ENCODE measurements around the gene SPPL2A.

SPPL2A gene

GRCh38 chr15:50686469-50687301 lies 78.8 kb downstream of the SPPL2A start, which contains the start of gene TRPM7 (continued):
- TF ChIP-seq SP2 (tag by site-specific recombination; IDR thresholded peaks at IDR 0.05) = peak; percentile 57; the same call in 1 of the 2 replicates
- no peak for TF ChIP-seq IKZF3 (tag by site-specific recombination; IDR thresholded peaks at IDR 0.05)
- peak; percentile 73; the same call in 1 of the 2 replicates for TF ChIP-seq PBX3 (CRISPR knock-in tag; IDR thresholded peaks at IDR 0.05)
- TF ChIP-seq ZNF214 (tag by site-specific recombination; IDR thresholded peaks at IDR 0.05; ENCODE audit: borderline replicate concordance) = no peak
- TF ChIP-seq ZNF549 (tag by site-specific recombination; IDR thresholded peaks at IDR 0.05) = no peak; the same call in 1 of the 2 replicates
- TF ChIP-seq HIC1 (tag by site-specific recombination; IDR thresholded peaks at IDR 0.05) = no peak
- no peak for TF ChIP-seq KLF17 (tag by site-specific recombination; IDR thresholded peaks at IDR 0.05)
- no peak for TF ChIP-seq ZNF548 (tag by site-specific recombination; IDR thresholded peaks at IDR 0.05)
- no peak for TF ChIP-seq ZNF211 (tag by site-specific recombination; IDR thresholded peaks at IDR 0.05; ENCODE audit: low read depth)
- TF ChIP-seq BCL6B (tag by site-specific recombination; IDR thresholded peaks at IDR 0.05) = no peak
- TF ChIP-seq ZNF776 (tag by site-specific recombination; IDR thresholded peaks at IDR 0.05; ENCODE audit: borderline replicate concordance) = no peak
- peak; percentile 10; the same call in 1 of the 2 replicates for TF ChIP-seq ZEB2 (tag by site-specific recombination; IDR thresholded peaks at IDR 0.05)
- no peak for TF ChIP-seq ZNF138 (tag by site-specific recombination; IDR thresholded peaks at IDR 0.05; ENCODE audit: borderline replicate concordance)
- peak; percentile 62 for TF ChIP-seq ZSCAN30 (tag by site-specific recombination; IDR thresholded peaks at IDR 0.05)
- TF ChIP-seq KLF8 (tag by site-specific recombination; IDR thresholded peaks at IDR 0.05) = peak; percentile 44; the same call in 1 of the 2 replicates
- TF ChIP-seq ZNF146 (tag by site-specific recombination; IDR thresholded peaks at IDR 0.05) = no peak
- TF ChIP-seq ZNF19 (tag by site-specific recombination; IDR thresholded peaks at IDR 0.05; ENCODE audit: low read depth) = no peak
- peak; percentile 52 for TF ChIP-seq PATZ1 (tag by site-specific recombination; IDR thresholded peaks at IDR 0.05)
- 0 out of 2 replicates have a peak, but pooled peaks have one; percentile 28 for TF ChIP-seq ZBTB11 (tag by site-specific recombination; conservative IDR thresholded peaks at IDR 0.05; ENCODE audit: low read depth)
- TF ChIP-seq ZBTB20 (tag by site-specific recombination; IDR thresholded peaks at IDR 0.05) = peak; percentile 81; the same call in 1 of the 2 replicates
- TF ChIP-seq SP3 (tag by site-specific recombination; IDR thresholded peaks at IDR 0.05) = no peak; the same call in 1 of the 2 replicates
- TF ChIP-seq RBAK (tag by site-specific recombination; IDR thresholded peaks at IDR 0.05) = no peak
- TF ChIP-seq GFI1B (tag by site-specific recombination; IDR thresholded peaks at IDR 0.05) = no peak
- peak; percentile 30; the same call in 1 of the 2 replicates for TF ChIP-seq ZNF2 (tag by site-specific recombination; IDR thresholded peaks at IDR 0.05)
- no peak for TF ChIP-seq MZF1 (tag by site-specific recombination; IDR thresholded peaks at IDR 0.05; ENCODE audit: borderline replicate concordance)
- TF ChIP-seq ZNF121 (tag by site-specific recombination; IDR thresholded peaks at IDR 0.05) = no peak
- no peak for TF ChIP-seq ZNF274 (IDR thresholded peaks at IDR 0.05; ENCODE audit: low read length)
- no peak for TF ChIP-seq ZNF274 (tag by site-specific recombination; IDR thresholded peaks at IDR 0.05; ENCODE audit: borderline replicate concordance)

All from HEK293 (cell line).